ENCODE measurements around the gene ESAM.

The ESAM gene

DNA sequence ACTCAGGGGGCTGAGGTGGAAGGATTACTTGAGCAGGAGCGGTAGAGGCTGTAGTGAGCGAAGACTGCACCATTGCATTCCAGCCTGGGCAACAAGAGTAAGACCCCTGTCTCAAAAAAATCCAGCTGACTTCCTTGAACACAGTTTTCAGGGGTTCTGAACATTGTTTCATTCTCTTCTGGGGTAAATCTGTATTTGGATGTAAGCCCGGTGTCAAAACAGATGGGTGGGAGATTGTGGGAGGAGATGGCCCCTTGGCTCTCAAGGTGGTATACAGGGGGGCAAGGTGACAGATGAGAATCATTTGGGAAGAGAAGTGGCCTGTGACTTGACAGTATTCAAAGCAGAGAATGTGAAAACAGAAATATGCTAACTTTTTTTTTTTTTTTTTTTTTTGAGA is 4.8 kb downstream of the ESAM start:
- DNase-seq (ENCODE audit: low read depth), result no peak
- no peak overlapping the region for H3K4me3 ChIP-seq (ENCODE audit: low read length)
- TF ChIP-seq, protein P1, sequence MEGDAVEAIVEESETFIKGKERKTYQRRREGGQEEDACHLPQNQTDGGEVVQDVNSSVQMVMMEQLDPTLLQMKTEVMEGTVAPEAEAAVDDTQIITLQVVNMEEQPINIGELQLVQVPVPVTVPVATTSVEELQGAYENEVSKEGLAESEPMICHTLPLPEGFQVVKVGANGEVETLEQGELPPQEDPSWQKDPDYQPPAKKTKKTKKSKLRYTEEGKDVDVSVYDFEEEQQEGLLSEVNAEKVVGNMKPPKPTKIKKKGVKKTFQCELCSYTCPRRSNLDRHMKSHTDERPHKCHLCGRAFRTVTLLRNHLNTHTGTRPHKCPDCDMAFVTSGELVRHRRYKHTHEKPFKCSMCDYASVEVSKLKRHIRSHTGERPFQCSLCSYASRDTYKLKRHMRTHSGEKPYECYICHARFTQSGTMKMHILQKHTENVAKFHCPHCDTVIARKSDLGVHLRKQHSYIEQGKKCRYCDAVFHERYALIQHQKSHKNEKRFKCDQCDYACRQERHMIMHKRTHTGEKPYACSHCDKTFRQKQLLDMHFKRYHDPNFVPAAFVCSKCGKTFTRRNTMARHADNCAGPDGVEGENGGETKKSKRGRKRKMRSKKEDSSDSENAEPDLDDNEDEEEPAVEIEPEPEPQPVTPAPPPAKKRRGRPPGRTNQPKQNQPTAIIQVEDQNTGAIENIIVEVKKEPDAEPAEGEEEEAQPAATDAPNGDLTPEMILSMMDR (IDR thresholded peaks at IDR 0.05; ENCODE audit: insufficient read depth, low read depth, low read length, missing control alignments), result no peak

DNA sequence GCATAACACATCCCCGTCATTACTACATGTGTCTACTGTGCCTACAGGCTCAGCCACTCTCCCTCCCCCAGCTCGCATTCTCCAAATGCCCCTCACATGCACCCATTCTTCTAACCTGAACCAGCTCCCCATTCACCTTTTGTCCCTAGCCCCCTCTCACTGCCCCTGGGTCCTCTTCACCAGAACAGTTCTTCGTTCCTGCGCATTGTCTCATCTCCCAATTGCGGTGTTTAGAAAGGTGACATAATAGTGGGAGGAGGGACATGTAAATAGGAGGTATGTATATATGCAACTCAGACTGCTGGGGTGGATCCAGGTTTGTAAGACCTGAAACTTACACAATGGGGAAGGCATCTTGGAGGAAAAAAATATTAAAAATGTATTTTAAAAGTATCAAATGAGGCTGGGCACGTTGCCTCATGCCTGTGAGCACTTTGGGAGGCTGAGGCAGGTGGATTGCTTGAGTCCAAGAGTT is 5.3 kb downstream of the ESAM start:
- peak; percentile 73 for DNase-seq (ENCODE audit: low read depth)
- TF ChIP-seq, protein P1 (IDR thresholded peaks at IDR 0.05; ENCODE audit: insufficient read depth, low read depth, low read length, missing control alignments), result no peak
- no peak overlapping the region for H3K4me3 ChIP-seq (ENCODE audit: low read length)

DNA sequence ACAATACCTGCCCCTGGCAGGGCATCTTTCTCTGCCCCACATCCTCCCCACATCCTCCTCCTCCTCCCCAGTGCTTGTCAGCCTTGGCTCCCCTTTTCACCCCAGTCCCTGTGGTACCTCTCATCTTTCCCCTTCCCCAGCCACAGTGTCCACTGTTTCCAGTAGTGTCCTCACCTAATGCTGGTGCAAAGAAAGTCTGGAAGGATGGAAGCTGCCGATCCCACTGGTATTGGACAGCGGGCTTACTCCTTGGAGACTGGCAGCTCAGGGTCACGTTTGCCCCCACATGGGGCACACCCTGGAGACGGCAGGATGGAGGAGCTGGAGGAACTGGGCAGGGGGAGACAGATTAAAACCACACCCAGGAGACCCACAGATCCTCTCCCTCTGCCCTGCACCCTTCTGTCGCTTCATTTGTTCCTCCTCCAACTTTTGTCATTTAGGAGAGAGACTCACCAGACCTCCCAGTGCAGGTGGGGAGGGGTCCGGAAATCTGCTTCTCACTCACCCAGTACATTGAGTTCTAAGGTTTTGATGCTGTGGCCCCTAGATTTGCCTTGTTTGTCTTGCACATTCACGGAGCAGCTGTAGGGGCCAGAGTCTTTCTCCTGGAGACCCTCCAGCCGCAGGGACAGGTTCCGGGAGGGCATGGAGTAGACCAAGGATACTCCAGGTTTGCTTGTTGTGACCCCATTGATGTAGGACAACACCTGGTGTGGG is 5.9 kb downstream of the ESAM start:
- TF ChIP-seq, protein P1 (IDR thresholded peaks at IDR 0.05; ENCODE audit: insufficient read depth, low read depth, low read length, missing control alignments), result no peak
- no peak overlapping the region for H3K4me3 ChIP-seq (ENCODE audit: low read length)
- DNase-seq (ENCODE audit: low read depth), result no peak

DNA sequence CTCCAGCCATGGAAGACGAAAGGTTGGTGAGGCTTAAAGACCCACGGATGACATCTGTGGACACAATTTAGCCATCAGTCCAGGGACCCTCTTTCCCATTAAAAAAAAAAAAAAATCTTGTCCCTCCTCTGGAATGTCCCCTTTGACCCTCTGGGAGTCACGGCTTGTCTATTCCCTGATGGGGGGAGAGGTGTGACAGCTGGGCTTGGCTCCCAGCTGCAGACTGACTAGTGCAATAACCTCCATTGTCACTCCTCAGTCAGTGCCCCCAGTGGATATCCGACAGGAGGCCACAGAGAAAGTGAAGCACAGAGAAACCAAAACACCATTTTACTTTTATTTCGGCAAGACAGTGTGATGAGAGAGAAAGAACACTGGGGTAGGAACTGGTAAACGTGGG is 7.4 kb downstream of the ESAM start:
- no peak for DNase-seq (ENCODE audit: low read depth)
- TF ChIP-seq, protein P1 (IDR thresholded peaks at IDR 0.05; ENCODE audit: insufficient read depth, low read depth, low read length, missing control alignments), result no peak
- H3K4me3 ChIP-seq (ENCODE audit: low read length), result no peak overlapping the region

DNA sequence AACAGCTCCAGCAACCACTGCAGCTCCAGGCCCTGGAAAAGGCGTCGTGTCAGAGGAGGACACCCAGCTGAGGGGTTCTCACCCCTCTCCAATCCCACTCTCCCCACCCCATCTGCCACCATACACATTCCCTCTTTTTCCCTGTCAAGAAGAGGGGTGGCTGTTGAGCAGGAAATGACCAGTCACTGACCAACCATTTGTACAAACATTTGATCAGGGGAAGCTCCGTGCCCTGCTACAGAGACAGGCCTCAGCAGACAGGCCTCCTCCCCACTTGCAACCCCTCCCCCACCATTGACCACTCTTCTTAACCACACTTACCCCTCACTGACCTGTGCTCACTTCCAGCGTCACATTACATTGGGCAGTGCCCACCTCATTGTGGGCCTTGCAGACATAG is 7.8 kb downstream of the ESAM start:
- DNase-seq (ENCODE audit: low read depth), result no peak
- H3K4me3 ChIP-seq (ENCODE audit: low read length), result no peak overlapping the region
- TF ChIP-seq, protein P1 (IDR thresholded peaks at IDR 0.05; ENCODE audit: insufficient read depth, low read depth, low read length, missing control alignments), result no peak

DNA sequence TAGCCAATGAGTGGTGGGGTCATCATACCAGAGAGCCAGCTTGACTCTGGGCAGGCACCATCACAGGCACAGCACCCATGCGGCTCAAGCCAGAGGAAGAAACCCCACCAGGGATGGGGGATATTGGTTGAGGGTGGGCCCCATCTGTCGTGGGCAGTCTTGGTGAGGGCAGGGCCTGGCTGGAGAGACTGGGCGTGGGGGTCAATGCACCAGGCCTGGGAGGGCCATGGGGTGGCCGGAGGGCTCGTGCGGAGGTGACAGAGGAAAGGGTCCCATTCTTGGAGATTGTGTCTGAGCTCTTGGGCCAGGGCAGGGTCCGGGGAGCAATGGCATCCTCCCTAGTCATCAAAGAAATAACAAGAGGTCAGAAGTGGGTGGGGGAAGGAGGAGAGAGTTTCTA is 8.5 kb downstream of the ESAM start:
- no peak for DNase-seq (ENCODE audit: low read depth)
- H3K4me3 ChIP-seq (ENCODE audit: low read length), result no peak overlapping the region
- TF ChIP-seq, protein P1 (IDR thresholded peaks at IDR 0.05; ENCODE audit: insufficient read depth, low read depth, low read length, missing control alignments), result no peak

DNA sequence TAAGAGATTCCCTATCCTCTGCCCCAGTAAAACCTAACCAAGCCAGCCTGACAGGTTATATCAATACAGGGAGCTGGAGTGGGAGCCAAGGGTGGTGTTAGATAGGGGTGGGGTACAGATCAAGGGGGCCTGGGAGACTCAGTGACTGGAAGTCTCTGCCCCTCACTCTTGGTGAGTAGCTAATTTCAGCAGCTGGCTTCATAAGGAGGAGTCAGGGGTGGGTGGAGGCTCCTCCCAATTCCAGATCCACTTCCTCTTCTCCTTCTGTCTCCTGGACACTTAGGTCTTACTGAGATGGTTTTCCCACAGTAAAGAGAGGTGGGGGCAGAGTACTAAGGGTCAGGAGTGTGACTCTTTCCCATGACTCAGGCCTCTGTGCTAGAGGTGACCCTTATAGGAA is 8.9 kb downstream of the ESAM start:
- TF ChIP-seq, protein P1 (IDR thresholded peaks at IDR 0.05; ENCODE audit: insufficient read depth, low read depth, low read length, missing control alignments), result no peak
- no peak overlapping the region for H3K4me3 ChIP-seq (ENCODE audit: low read length)
- DNase-seq (ENCODE audit: low read depth), result no peak

Data from epithelial cell of esophagus (primary cell).